ENCODE data around the gene EIF4E3.

DNA sequence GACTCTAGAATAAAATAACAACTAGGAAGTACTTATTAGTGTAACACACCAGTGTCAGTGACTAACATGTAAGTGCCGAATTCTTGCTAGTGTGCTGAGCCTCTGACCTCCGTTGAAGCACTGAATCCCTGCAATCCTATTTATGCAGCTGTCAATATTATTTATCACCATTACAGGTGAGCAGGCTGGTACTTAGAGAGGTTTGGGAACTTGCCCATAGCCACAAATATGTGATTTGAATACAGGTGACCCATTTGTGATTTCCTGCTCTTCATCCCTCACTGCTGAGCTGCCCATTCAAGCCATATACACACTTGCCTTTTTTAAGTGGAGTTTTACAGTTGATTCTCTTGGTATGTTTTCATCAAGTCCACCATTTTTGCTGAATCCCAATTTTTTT lies 12.2 kb downstream of the EIF4E3 start:
- TF ChIP-seq EZH2phosphoT487 (conservative IDR thresholded peaks at IDR 0.05; ENCODE audit: low read length): no peak
- TF ChIP-seq, protein P1, sequence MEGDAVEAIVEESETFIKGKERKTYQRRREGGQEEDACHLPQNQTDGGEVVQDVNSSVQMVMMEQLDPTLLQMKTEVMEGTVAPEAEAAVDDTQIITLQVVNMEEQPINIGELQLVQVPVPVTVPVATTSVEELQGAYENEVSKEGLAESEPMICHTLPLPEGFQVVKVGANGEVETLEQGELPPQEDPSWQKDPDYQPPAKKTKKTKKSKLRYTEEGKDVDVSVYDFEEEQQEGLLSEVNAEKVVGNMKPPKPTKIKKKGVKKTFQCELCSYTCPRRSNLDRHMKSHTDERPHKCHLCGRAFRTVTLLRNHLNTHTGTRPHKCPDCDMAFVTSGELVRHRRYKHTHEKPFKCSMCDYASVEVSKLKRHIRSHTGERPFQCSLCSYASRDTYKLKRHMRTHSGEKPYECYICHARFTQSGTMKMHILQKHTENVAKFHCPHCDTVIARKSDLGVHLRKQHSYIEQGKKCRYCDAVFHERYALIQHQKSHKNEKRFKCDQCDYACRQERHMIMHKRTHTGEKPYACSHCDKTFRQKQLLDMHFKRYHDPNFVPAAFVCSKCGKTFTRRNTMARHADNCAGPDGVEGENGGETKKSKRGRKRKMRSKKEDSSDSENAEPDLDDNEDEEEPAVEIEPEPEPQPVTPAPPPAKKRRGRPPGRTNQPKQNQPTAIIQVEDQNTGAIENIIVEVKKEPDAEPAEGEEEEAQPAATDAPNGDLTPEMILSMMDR (IDR thresholded peaks at IDR 0.05; ENCODE audit: insufficient read depth, low read length, poor library complexity, severe bottlenecking): no peak
